Neural progenitor cell (in vitro differentiated cells): Measurements from ENCODE around the gene CNTRL. TPM values are rescaled to one million over a fixed set of nuclear protein-coding genes. Genes with fewer than 3 reads are reported as not detected.

Experiments used
- DNase-seq: peaks from one replicate; pipeline ENCODE4 v3.0.0-alpha.2; 2016; ENCODE audit warnings: low spot score
- H2AFZ ChIP-seq: fragments of 200-600 bp; sonication (generic); replicated peaks from 2 replicates; pipeline ENCODE4 v1.6.1; 2016; ENCODE audit warnings: antibody characterized with exemption
- H3F3A ChIP-seq: fragments of 200-600 bp; sonication (generic); 2 replicates; pipeline ENCODE4 v1.6.1; 2016; ENCODE audit warnings: antibody characterized with exemption, low read depth
- H3K27ac ChIP-seq: fragments of 200-600 bp; sonication (generic); 2 replicates; pipeline ENCODE4 v1.5.1; 2016; ENCODE audit warnings: mild to moderate bottlenecking
- H3K27me3 ChIP-seq: fragments of 200-600 bp; sonication (generic); 2 replicates; pipeline ENCODE4 v1.6.1; 2016; ENCODE audit warnings: mild to moderate bottlenecking, moderate library complexity
- H3K36me3 ChIP-seq: fragments of 200-600 bp; sonication (generic); 2 replicates; pipeline ENCODE4 v1.5.1; 2016
- H3K4me1 ChIP-seq: fragments of 200-600 bp; sonication (generic); 2 replicates; pipeline ENCODE4 v1.6.1; 2016; ENCODE audit warnings: mixed run types
- H3K4me2 ChIP-seq: fragments of 200-600 bp; sonication (generic); 2 replicates; pipeline ENCODE4 v1.6.1; 2016
- H3K4me3 ChIP-seq: fragments of 200-600 bp; sonication (generic); 2 replicates; pipeline ENCODE4 v1.5.1; 2016
- H3K79me2 ChIP-seq: fragments of 200-600 bp; sonication (generic); 2 replicates; pipeline ENCODE4 v1.6.1; 2016; ENCODE audit warnings: low read depth
- H3K9ac ChIP-seq: fragments of 200-600 bp; sonication (generic); 2 replicates; pipeline ENCODE4 v1.6.1; 2016
- H3K9me3 ChIP-seq: fragments of 200-600 bp; sonication (generic); 2 replicates; pipeline ENCODE4 v1.5.1; 2016; ENCODE audit warnings: low read depth
- H4K20me1 ChIP-seq: fragments of 200-600 bp; sonication (generic); 2 replicates; pipeline ENCODE4 v1.6.1; 2016; ENCODE audit warnings: low read depth
- H3K27ac Mint-ChIP-seq: 3 replicates; pipeline ENCODE4 v1.8.0; 2021; ENCODE audit warnings: mixed read lengths
- H3K27me3 Mint-ChIP-seq: 2 replicates; pipeline ENCODE4 v1.8.0; 2022; ENCODE audit warnings: low read depth, mild to moderate bottlenecking, inconsistent platforms, moderate library complexity, mixed read lengths; ENCODE audit not compliant: insufficient read depth
- H3K36me3 Mint-ChIP-seq: 3 replicates; pipeline ENCODE4 v1.8.0; 2021; ENCODE audit warnings: mixed read lengths
- H3K4me1 Mint-ChIP-seq: 3 replicates; pipeline ENCODE4 v1.8.0; 2021; ENCODE audit warnings: mixed read lengths
- H3K4me3 Mint-ChIP-seq: 3 replicates; pipeline ENCODE4 v1.8.0; 2021; ENCODE audit warnings: mild to moderate bottlenecking, moderate library complexity, mixed read lengths
- H3K9me3 Mint-ChIP-seq: 3 replicates; pipeline ENCODE4 v1.8.0; 2020; ENCODE audit warnings: mixed read lengths
- EZH2 ChIP-seq: fragments of 200-600 bp; sonication (generic); IDR thresholded peaks from 2 replicates; pipeline ENCODE4 v1.6.1; 2017; ENCODE audit warnings: antibody characterized with exemption, mild to moderate bottlenecking, moderate library complexity
- EZH2phosphoT487 ChIP-seq: fragments of 200-600 bp; sonication (generic); IDR thresholded peaks from 2 replicates; pipeline ENCODE4 v1.6.1; 2017; ENCODE audit warnings: antibody characterized with exemption
- total RNA-seq: library from RNA; depleted of rRNA; stranded (reverse); fragments of >200 nt; gene quantifications from 2 replicates; pipeline ENCODE4 v1.2.3, GENCODE V29; 2015; ENCODE audit warnings: low replicate concordance
- TF ChIP-seq, protein P1 (sequence below): fragments of 200-600 bp; sonication (generic); IDR thresholded peaks from 2 replicates; pipeline ENCODE4 v1.5.1; 2017; ENCODE audit warnings: antibody characterized with exemption, mild to moderate bottlenecking

CNTRL gene
- total RNA-seq, 1 donor from 2014 or later = 45.4 TPM

DNA sequence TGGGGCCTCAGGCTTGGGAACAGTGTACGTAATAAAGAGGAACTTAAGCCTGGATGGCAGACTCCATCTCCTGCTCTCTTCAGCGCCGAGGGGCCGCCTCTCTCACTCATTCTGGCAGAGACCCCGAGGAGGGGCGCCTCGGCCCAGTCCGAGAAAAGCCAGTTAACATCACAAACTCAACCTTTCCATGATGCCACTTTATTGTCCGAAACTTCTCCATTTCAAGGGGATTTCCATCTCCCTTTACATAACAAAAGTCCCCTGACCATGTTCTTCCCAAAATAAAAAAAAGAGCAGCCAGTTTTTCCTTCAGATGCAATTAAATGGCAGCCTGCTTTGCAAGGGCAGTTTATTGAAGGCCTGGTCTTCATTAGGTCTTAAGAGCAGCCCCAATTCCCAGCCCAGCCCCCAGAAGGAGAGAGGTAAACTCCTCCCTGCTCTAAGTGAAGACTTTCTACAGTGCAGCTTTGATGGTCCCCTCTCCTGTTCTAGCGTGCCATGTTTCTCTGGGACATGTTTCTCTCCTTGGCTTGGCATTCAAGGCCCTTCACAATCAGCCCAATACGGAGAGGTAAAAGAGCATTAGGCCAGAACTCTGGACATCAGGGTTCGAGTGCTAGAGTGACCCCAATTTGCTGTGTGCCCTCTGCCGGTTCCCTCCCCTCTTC lies 146.4 kb downstream of the CNTRL start:
- H3K4me3 Mint-ChIP-seq = no peak overlapping the region
- no peaks in the 10 kb centered on the region for H3K36me3 Mint-ChIP-seq

DNA sequence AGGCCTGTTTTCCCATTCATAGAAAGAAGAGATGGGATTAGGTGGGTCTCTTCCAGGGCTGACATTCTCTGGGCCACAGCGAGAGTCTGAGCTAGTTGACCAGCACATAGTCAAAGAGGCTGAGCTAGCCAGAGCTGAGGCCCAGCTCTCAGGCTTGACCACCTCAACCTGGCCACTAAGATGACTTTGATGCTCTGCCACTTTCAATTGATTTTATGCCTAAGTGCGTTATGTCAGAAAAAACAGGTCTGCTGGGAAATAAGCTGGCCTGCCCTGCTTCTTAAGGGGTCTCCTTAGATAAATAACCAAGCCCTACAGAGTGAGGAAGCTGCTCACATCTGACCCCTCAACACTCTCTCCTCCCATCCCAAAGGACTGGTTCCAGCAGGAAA lies 146.9 kb downstream of the CNTRL start:
- Histone ChIP-seq H3K4me3 (no peak overlapping the region), H3K36me3 (no peaks in the 10 kb centered on the region), H3K27me3 (peaks cover 31% of the 10 kb centered on the region), H3K27ac (no peak overlapping the region), H3F3A (peaks cover 23% of the 10 kb centered on the region), H3K4me1 (peaks cover 34% of the 10 kb centered on the region), H4K20me1 (no peaks in the 10 kb centered on the region), H2AFZ (peak overlapping the region; percentile 69), H3K4me2 (no peak overlapping the region), H3K9me3 (no peaks in the 10 kb centered on the region), H3K9ac (no peak overlapping the region), H3K79me2 (no peaks in the 10 kb centered on the region)
- Mint-ChIP-seq H3K27ac (no peak overlapping the region), H3K27me3 (peaks cover 7% of the 10 kb centered on the region), H3K9me3 (no peaks in the 10 kb centered on the region), H3K4me1 (peaks cover 39% of the 10 kb centered on the region), H3K4me3 (no peak overlapping the region), H3K36me3 (no peaks in the 10 kb centered on the region)
- TF ChIP-seq EZH2 = no peak
- TF ChIP-seq, protein P1, sequence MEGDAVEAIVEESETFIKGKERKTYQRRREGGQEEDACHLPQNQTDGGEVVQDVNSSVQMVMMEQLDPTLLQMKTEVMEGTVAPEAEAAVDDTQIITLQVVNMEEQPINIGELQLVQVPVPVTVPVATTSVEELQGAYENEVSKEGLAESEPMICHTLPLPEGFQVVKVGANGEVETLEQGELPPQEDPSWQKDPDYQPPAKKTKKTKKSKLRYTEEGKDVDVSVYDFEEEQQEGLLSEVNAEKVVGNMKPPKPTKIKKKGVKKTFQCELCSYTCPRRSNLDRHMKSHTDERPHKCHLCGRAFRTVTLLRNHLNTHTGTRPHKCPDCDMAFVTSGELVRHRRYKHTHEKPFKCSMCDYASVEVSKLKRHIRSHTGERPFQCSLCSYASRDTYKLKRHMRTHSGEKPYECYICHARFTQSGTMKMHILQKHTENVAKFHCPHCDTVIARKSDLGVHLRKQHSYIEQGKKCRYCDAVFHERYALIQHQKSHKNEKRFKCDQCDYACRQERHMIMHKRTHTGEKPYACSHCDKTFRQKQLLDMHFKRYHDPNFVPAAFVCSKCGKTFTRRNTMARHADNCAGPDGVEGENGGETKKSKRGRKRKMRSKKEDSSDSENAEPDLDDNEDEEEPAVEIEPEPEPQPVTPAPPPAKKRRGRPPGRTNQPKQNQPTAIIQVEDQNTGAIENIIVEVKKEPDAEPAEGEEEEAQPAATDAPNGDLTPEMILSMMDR = no peak
- TF ChIP-seq EZH2phosphoT487 = no peak
- DNase-seq = no peak

More for the DNA sequence above, 146.4 kb downstream of the CNTRL start:
- Histone ChIP-seq H3K4me2 (peak overlapping the region; percentile 67), H4K20me1 (no peaks in the 10 kb centered on the region), H2AFZ (peak overlapping the region; percentile 69), H3K9me3 (no peaks in the 10 kb centered on the region), H3K4me1 (peaks cover 34% of the 10 kb centered on the region), H3K27me3 (peaks cover 31% of the 10 kb centered on the region), H3K9ac (no peak overlapping the region), H3K36me3 (no peaks in the 10 kb centered on the region), H3K27ac (peak overlapping the region; percentile 5), H3K79me2 (no peaks in the 10 kb centered on the region), H3K4me3 (peak overlapping the region; percentile 14), H3F3A (peaks cover 23% of the 10 kb centered on the region)
- H3K27ac Mint-ChIP-seq = peak overlapping the region; percentile 50
- H3K4me1 Mint-ChIP-seq = peaks cover 37% of the 10 kb centered on the region
- TF ChIP-seq EZH2 (no peak), EZH2phosphoT487 (no peak)
- TF ChIP-seq, protein P1 = no peak
- H3K9me3 Mint-ChIP-seq = no peaks in the 10 kb centered on the region
- peak; percentile 45 for DNase-seq
- H3K27me3 Mint-ChIP-seq = peaks cover 7% of the 10 kb centered on the region

DNA sequence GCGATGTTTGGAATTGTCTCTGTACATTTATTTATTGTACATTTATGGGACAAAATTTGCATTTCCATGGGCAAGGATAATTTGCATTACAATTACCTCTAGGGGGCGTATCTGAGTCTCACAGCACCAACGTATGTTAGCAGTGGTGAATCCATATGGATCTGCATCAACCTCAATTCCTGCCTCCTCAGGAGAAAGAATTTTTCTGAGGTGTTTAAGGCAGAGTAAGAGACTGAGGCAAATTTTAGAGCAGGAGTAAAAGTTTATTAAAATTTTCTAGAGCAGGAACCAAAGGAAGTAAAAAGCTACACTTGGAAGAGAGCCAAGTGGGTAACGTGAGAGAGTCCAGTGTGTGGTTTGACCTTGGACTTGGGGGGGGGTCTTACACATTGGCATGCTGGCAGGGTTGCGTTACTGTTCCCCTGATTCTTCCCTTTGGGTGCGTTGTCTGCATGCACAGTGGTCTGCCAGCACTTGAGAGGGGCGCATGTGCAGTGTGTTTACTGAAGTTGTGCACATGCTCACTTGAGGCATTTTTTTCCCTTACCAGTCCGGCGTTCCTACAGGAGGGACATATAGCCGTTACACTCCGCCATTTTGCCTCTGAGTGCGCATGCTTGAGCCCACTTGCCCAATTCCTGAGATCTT lies 147.9 kb downstream of the CNTRL start:
- H3K4me3 ChIP-seq = no peak overlapping the region
- H2AFZ ChIP-seq = no peak overlapping the region
- Mint-ChIP-seq H3K27ac (peak overlapping the region; percentile 46), H3K9me3 (no peaks in the 10 kb centered on the region), H3K27me3 (peaks cover 7% of the 10 kb centered on the region), H3K4me3 (no peak overlapping the region), H3K4me1 (peaks cover 39% of the 10 kb centered on the region), H3K36me3 (no peaks in the 10 kb centered on the region)
- H3K9me3 ChIP-seq = no peaks in the 10 kb centered on the region
- peaks cover 23% of the 10 kb centered on the region for H3F3A ChIP-seq
- TF ChIP-seq, protein P1 = peak; percentile 89
- TF ChIP-seq EZH2phosphoT487 = no peak
- no peak overlapping the region for H3K27ac ChIP-seq
- H3K27me3 ChIP-seq = peaks cover 31% of the 10 kb centered on the region
- no peaks in the 10 kb centered on the region for H4K20me1 ChIP-seq
- H3K9ac ChIP-seq = no peak overlapping the region
- no peaks in the 10 kb centered on the region for H3K36me3 ChIP-seq
- peak; percentile 58 for DNase-seq
- H3K4me1 ChIP-seq = peaks cover 30% of the 10 kb centered on the region
- no peak overlapping the region for H3K4me2 ChIP-seq
- H3K79me2 ChIP-seq = no peaks in the 10 kb centered on the region
